Activated CD4-positive, alpha-beta T cell treated with anti-CD3 and anti-CD28 coated beads, Interleukin-2, amount 50 U/mL, for 1 hour (primary cell): Measurements from ENCODE around the gene CACNA1E.

ENCODE experiments used
- DNase-seq: peaks from one replicate; pipeline ENCODE4 v3.0.0-alpha.2; 2020

The CACNA1E gene

GRCh38 chr1:181483285-181484195, at the start of gene CACNA1E:
Gene CACNA1E, plus strand, starts transcription at chr1:181483517. Its CDS starts 228 bp downstream, at chr1:181483745.
- DNase-seq, result no peak

GRCh38 chr1:181433931-181434330, 49.4 kb upstream of the CACNA1E start:
- no peak for DNase-seq

GRCh38 chr1:181438013-181438412, 45.3 kb upstream of the CACNA1E start:
- no peak for DNase-seq

GRCh38 chr1:181440510-181440909, 42.8 kb upstream of the CACNA1E start:
- DNase-seq, result no peak

- no peak for DNase-seq
Observed at GRCh38 chr1:181442181-181442525, 41.2 kb upstream of the CACNA1E start.

GRCh38 chr1:181443231-181443853, 40.0 kb upstream of the CACNA1E start:
- DNase-seq, result no peak

- DNase-seq, result no peak
Observed at GRCh38 chr1:181445436-181445835, 37.9 kb upstream of the CACNA1E start.

- DNase-seq, result no peak
Observed at GRCh38 chr1:181448461-181448860, 34.9 kb upstream of the CACNA1E start.

GRCh38 chr1:181451661-181452230, 31.6 kb upstream of the CACNA1E start:
- DNase-seq, result no peak

GRCh38 chr1:181452746-181453145, 30.6 kb upstream of the CACNA1E start:
- DNase-seq, result no peak

- DNase-seq, result no peak
Observed at GRCh38 chr1:181453541-181454201, 29.6 kb upstream of the CACNA1E start.

- DNase-seq, result no peak
Observed at GRCh38 chr1:181456551-181456950, 26.8 kb upstream of the CACNA1E start.

GRCh38 chr1:181458419-181458818, 24.9 kb upstream of the CACNA1E start:
- no peak for DNase-seq

GRCh38 chr1:181459067-181459466, 24.2 kb upstream of the CACNA1E start:
- DNase-seq, result no peak

- no peak for DNase-seq
Observed at GRCh38 chr1:181469829-181470228, 13.5 kb upstream of the CACNA1E start.

GRCh38 chr1:181475580-181475979, 7.7 kb upstream of the CACNA1E start:
- no peak for DNase-seq

- no peak for DNase-seq
Observed at GRCh38 chr1:181476581-181476980, 6.7 kb upstream of the CACNA1E start.

GRCh38 chr1:181478306-181478705, 5.0 kb upstream of the CACNA1E start:
- DNase-seq, result no peak

GRCh38 chr1:181479137-181479745, 4.1 kb upstream of the CACNA1E start:
- DNase-seq, result peak; percentile 11

- DNase-seq, result no peak
Observed at GRCh38 chr1:181482001-181482430, 1.3 kb upstream of the CACNA1E start.

- DNase-seq, result no peak
Observed at GRCh38 chr1:181482521-181483284, 614 bp upstream of the CACNA1E start.

- DNase-seq, result no peak
Observed at GRCh38 chr1:181484821-181485220, 1.5 kb downstream of the CACNA1E start.
